ENCODE measurements around the gene RAD51B. TPM values are rescaled to one million over a fixed set of nuclear protein-coding genes. Genes with fewer than 3 reads are reported as not detected.

RAD51B gene
- total RNA-seq, 1 experiment from 2014 or later, result 16.7 TPM

- H2BK5ac ChIP-seq (ENCODE audit: insufficient read length, low read length), result no peak overlapping the region
- H4K20me1 ChIP-seq (ENCODE audit: control insufficient read depth, insufficient read depth, insufficient read length), result no peaks in the 10 kb centered on the region
- H3K79me1 ChIP-seq (ENCODE audit: insufficient read depth, low read depth, low read length, poor library complexity, severe bottlenecking), result no peaks in the 10 kb centered on the region
- H2BK12ac ChIP-seq (ENCODE audit: insufficient read length, low read depth, low read length), result no peak overlapping the region
- H2BK120ac ChIP-seq (ENCODE audit: low read depth, low read length, poor library complexity, severe bottlenecking), result no peak overlapping the region
- H3K4me2 ChIP-seq (ENCODE audit: insufficient read depth, insufficient read length, low read length), result no peak overlapping the region
- H3K9ac ChIP-seq (ENCODE audit: extremely low read depth, insufficient read length, low read length), result no peak overlapping the region
- no CpG with 5 or more reads among the region's 11 CpGs for WGBS (ENCODE audit: extremely low coverage, insufficient read length, low lambda C conversion rate)
- no peak for DNase-seq
- H3K14ac ChIP-seq (ENCODE audit: insufficient read depth, low read length), result no peak overlapping the region; the same call in 1 of the 2 replicates
- H3K9me3 Mint-ChIP-seq, result no peaks in the 10 kb centered on the region; a peak in 1 of 5 replicates
- no peak overlapping the region for H2AK5ac ChIP-seq (ENCODE audit: insufficient read length, low read length)
- no peak overlapping the region for H3K56ac ChIP-seq (ENCODE audit: insufficient read length, low read depth, low read length)
- peaks cover 7% of the 10 kb centered on the region for H3K23me2 ChIP-seq (ENCODE audit: insufficient read length, low read depth, low read length, poor library complexity, severe bottlenecking)
- no peak overlapping the region for H2AFZ ChIP-seq (ENCODE audit: low read length)
- H3K4me1 Mint-ChIP-seq, result peaks cover 20 to 30% of the 10 kb centered on the region in 2 experiments
- no peak overlapping the region for H3K4ac ChIP-seq (ENCODE audit: low read depth, low read length)
- H2BK20ac ChIP-seq (ENCODE audit: low read depth, low read length, poor library complexity, severe bottlenecking), result no peak overlapping the region
- no peaks in the 10 kb centered on the region for H3K27me3 ChIP-seq (ENCODE audit: insufficient read depth, low read length)
- no peak overlapping the region for H3K23ac ChIP-seq (ENCODE audit: insufficient read length, low read depth, low read length)
- no peak overlapping the region for H3K27ac ChIP-seq (ENCODE audit: insufficient read length, low read depth, low read length)
- H3K4me1 ChIP-seq (ENCODE audit: insufficient read depth, low read length), result no peaks in the 10 kb centered on the region
- H3K27ac Mint-ChIP-seq, result no peak overlapping the region
- no peaks in the 10 kb centered on the region; a peak in 1 of 7 replicates for H3K36me3 Mint-ChIP-seq (ENCODE audit: insufficient read depth in 1 of 3, low read depth in 3 of 3)
- H4K8ac ChIP-seq (replicated peaks; ENCODE audit: insufficient read length, low read depth, low read length), result no peak overlapping the region
- peaks cover 8% of the 10 kb centered on the region for H3K27me3 Mint-ChIP-seq (ENCODE audit: low read depth)
- H2BK15ac ChIP-seq (ENCODE audit: low read depth, low read length), result no peak overlapping the region
- no peak overlapping the region for H3T11ph ChIP-seq (ENCODE audit: low read length)
- H3K4me3 Mint-ChIP-seq, result no peak overlapping the region
- H3K18ac ChIP-seq (ENCODE audit: insufficient read length, low read depth, low read length), result no peak overlapping the region
- TF ChIP-seq CTCF (conservative IDR thresholded peaks at IDR 0.05), result no peak
- no peak overlapping the region for H4K5ac ChIP-seq (ENCODE audit: insufficient read length, low read depth, low read length)
- no peaks in the 10 kb centered on the region for H3K79me2 ChIP-seq (ENCODE audit: insufficient read depth, low read length)
- no peaks in the 10 kb centered on the region for H3K9me3 ChIP-seq (ENCODE audit: control insufficient read depth, low read depth, low read length)
- no peak overlapping the region for H4K91ac ChIP-seq (ENCODE audit: insufficient read length, low read depth, low read length)
Measured at GRCh38 chr14:68624541-68625220, 805.1 kb downstream of the RAD51B start.
